GM21447 (cell line): ENCODE data around the gene SUGP2.

Source experiments
- ATAC-seq: cut with Tn5 transposase; IDR thresholded peaks from one replicate; pipeline ENCODE4 v1.9.1; 2021; ENCODE audit not compliant: unreplicated experiment

Gene SUGP2

GRCh38 chr19:19059837-19060611, 26.7 kb upstream of the SUGP2 start:
- ATAC-seq = no peak

DNA sequence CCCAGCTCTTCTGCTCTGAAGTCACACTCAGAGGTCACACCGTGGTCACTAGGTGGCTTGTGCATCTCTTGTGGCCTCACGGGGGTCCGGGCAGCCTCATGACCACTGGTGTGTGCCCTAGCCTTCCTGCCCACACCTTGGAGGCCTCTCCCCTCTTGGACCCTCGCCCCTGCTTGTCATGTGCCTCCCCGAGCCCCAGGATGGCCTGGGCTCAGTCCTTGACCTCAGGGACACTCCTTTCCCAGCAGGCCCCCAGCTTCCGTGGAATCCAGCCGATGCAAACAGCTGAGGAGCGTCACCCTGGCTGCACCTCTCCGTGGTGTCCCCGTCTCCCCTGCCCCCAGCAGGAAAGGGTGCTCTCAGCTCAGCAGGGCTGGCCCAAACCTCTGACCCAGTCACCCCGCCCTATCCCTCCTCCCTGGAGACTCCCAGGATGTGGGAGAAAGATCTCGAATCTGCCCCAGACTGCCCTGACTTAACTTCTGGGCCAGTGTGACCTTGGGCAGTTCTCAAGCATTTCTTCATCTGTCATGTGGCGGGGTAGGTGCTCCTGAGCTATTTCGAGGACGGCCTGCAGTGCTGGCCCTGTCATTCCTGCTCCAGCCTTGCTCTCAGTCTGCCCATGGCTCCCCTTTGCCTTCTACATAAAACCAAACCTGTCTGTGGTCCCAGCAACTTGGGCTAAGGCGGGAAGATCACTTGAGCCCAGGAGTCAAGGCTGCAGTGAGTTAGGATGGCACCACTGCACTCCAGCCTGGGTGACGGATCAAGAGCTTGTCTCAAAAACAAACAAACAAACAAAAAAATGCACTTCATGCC, 25.9 kb upstream of the SUGP2 start:
- no peak for ATAC-seq

- ATAC-seq = no peak
Measured at GRCh38 chr19:19057720-19058119, 24.4 kb upstream of the SUGP2 start.

- no peak for ATAC-seq
Measured at GRCh38 chr19:19057317-19057716, 24.0 kb upstream of the SUGP2 start.

DNA sequence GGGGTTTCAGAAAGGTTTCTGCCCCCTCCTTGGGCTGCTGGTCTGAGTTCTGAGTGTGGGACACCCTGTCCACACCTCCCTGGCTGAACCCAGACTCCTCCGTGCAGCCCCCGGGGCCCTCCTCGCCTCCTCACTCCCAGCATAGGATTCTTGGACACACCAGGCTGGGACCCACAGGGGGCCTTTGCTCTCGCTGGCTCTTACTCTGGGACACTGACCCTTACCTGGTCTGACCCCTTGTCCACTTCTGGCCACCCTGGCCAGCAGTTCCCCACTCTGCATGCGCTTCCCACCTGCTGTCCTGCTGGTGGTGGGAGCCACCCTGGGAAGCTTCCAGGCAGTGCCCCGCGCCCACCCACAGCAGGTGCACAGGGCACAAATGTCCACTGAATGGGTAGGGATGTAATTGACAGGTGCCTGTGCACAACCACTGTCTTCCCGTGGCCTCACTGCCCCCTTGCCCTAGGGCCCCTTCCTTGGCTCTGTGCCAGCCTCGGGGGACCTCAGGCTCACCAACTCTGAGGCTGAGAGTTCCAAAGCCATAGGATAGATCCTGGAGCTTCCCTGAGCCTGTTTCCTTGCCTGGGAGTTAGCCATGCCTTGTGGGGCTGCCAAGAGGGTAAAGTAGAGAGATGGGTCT, 23.4 kb upstream of the SUGP2 start:
- ATAC-seq = no peak

- no peak for ATAC-seq
Measured at GRCh38 chr19:19055701-19056100, 22.4 kb upstream of the SUGP2 start.

- no peak for ATAC-seq
Measured at GRCh38 chr19:19054939-19055440, 21.7 kb upstream of the SUGP2 start.

GRCh38 chr19:19054315-19054938, 21.1 kb upstream of the SUGP2 start:
- ATAC-seq = no peak

- ATAC-seq = no peak
Measured at GRCh38 chr19:19053508-19054314, 20.4 kb upstream of the SUGP2 start.

DNA sequence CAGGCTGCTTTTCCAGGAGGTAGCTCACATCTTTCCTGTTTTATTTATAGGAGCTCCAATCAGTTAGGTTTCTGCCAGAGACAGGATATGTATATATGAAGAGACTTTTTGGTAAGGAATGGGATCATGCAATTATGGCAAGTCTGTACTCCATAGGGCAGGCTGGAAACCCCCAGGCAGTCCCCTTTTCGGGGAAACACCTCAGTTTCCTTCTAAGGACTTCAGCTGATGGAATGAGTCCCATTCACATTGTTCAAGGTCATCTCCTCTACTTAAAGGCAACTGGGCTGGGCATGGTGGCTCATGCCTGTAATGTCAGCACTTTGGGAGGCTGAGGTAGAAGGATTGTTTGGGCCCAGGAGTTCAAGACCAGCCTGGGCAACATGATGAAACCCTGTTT, 19.6 kb upstream of the SUGP2 start:
- ATAC-seq = no peak

GRCh38 chr19:19051478-19052213, 18.3 kb upstream of the SUGP2 start:
- ATAC-seq = no peak

DNA sequence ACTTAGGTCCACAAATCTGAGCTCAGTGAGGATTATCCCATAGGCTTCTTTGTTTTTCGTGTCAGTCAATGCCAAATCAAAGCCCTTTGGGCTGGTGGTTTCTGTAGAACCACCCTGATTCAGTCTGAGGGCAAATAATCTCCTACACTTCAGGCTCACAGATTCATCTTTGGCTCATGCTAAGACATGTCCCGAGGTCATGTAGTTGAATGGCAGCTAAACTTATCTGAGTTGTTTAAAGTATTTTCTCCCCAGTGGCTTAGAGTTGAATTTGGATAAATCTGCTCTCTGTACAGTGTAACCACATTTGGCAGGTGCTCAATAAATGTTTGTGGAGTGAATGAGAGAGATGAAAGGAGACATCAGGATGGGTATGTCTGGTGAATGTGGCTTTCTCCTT, 17.4 kb upstream of the SUGP2 start:
- ATAC-seq = no peak

DNA sequence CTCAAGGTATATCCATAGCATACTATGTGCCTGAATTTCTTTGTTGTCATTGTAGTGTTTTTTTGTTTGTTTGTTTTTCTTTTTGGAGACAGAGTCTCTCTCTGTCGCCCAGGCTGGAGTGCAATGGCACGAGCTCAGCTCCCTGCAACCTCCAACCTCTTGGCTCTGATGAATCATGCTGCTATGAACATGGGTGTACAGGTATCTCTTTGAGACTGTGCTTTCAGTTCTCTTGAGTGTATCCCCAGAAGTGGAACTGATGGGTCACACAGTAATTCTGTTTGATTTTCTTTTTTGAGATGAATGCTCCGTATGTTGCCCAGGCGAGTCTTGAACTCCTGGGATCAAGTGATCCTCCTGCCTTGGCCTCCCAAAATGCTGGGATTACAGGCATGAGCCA, 16.8 kb upstream of the SUGP2 start:
- no peak for ATAC-seq

- no peak for ATAC-seq
Measured at GRCh38 chr19:19049406-19049805, 16.1 kb upstream of the SUGP2 start.

DNA sequence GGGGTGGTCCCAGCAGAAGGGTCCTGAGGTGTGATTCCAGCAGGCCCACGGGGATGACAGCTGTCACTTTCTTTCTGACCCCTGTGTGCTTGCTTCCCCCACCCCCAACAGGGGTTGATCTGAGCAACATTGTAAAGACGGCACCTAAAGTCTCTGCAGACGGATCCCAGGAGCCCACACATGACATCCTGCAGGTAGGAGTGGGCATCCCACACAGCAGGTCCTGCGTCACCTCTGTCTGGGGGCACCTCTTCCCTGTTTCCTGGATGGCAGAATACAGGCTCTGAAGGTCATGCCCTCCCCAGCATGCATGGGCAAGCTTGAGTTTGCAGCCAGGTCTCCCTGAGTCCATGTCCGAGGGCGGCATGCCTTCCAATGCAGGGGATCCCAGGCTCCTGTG, 10.6 kb upstream of the SUGP2 start:
- ATAC-seq = no peak

- no peak for ATAC-seq
Measured at GRCh38 chr19:19043481-19043880, 10.2 kb upstream of the SUGP2 start.

- ATAC-seq = no peak
Measured at GRCh38 chr19:19042732-19043280, 9.5 kb upstream of the SUGP2 start.

DNA sequence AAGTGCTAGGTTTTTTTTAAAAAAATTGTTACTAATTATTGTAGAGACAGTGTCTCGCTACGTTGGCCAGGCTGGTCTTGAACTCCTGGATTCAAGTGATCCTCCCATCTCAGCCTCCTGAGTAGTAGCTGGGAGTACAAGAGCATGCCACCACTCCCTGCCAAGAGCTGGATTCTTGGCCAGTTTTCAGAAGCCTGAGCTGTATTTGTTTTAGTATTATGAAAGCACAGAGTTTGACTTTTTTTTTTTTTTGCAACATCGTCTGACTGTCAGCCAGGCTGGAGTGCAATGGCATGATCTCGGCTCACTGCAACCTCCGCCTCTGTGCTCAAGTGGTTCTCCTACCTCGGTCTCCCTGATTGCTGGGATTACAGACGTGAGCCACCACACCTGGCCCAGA, 7.1 kb upstream of the SUGP2 start:
- no peak for ATAC-seq

DNA sequence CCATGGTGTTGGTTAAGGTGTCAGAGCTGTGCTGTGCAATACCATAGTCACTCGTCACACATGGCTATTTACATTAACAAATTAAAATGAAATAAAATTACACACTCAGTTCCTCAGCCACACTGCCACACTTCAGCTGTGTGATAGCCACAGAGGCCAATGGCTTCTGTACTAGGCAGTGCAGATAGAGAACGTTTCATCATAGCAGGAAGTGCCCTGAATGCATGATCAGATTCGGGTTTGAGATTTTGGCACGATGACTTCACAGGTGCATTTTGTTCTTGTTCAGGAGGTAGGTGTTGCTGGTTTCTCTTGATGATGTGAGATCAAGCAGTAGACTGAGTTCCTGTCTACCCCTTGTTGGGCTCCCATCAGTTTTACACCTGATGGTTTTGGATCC, 6.6 kb upstream of the SUGP2 start:
- ATAC-seq = no peak
